ENCODE measurements around the gene GYS1. TPM values are rescaled to one million over a fixed set of nuclear protein-coding genes. Genes with fewer than 3 reads are reported as not detected.
A peak's percentile ranks its signal among the peaks of the same experiment; 100 is the strongest.

The GYS1 gene
- total and polyA plus RNA-seq, 10 of the 15 experiments (the other 5 are each of a cell fraction or from before 2014, with no cell fraction given), result 3.7 to 62.0 (median 37.3) TPM

DNA sequence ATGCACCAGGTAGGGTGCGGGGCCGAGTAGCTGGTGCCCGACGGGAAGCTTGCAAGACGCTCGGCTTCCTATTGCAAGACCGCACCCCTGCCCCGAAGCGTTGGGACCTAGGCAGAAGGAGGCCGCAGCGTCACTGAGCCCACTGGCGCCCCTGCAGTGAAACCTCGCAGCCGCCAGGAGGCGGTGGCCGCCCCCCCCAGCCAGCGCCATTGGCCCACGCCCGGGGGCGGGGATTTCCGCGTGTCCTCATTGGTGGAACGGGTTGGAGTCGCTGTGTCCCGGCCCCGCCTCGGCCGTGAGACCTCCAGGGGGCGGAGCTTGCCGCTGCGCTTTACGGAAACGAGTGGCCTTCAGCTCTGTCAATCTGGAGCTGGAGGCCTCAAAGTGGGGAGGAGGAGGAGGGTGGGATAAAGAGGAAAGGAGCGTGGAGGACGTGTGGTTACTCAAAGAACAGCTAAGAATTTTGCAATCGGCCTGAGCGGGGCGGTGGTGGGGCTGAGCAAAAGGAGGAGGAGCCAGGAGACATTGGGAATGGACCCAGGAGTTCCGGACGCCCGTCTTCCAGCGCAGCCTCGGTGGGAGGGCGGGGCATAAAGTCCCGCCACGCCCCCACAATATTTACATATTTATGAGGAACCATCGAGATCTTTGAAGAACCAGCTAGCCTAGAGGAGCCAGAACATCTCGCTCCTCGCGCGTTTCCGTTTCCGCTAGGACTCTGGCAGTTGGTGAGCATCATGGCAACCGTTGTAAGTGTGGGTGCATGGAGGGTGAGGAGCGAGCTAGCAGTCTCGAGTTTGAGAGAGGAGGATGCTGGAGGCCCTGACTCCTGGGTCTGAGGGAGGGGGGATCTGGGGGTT lies at the start of gene GYS1, which contains the start of gene RUVBL2 (continued):
- TF ChIP-seq MLLT1 (IDR thresholded peaks at IDR 0.05) (peak; percentile 66; the same call in 1 of the 2 replicates), WRNIP1 (IDR thresholded peaks at IDR 0.05; ENCODE audit: borderline replicate concordance, low read depth, low read length) (0 out of 2 replicates have a peak, but pooled peaks have one; percentile 26), SREBF2 (IDR thresholded peaks at IDR 0.05; ENCODE audit: low read length) (peak; percentile 34; the same call in 1 of the 2 replicates), RAD51 (IDR thresholded peaks at IDR 0.05) (no peak), ATF7 (IDR thresholded peaks at IDR 0.05; ENCODE audit: low read depth) (peak; percentile 86), MYC (IDR thresholded peaks at IDR 0.05; ENCODE audit: insufficient read depth, insufficient read length, insufficient replicate concordance, low read length, severe bottlenecking) (no peak), STAT3 (IDR thresholded peaks at IDR 0.05; ENCODE audit: low read depth, low read length) (no peak), ZNF274 (IDR thresholded peaks at IDR 0.05; ENCODE audit: insufficient read depth, insufficient read length) (no peak), CREB1 (IDR thresholded peaks at IDR 0.05; ENCODE audit: low read depth) (peak; percentile 80), GABPA (IDR thresholded peaks at IDR 0.05; ENCODE audit: low read depth) (peak; percentile 97), PRDM15 (CRISPR knock-in tag; IDR thresholded peaks at IDR 0.05) (no peak), SMARCA5 (IDR thresholded peaks at IDR 0.05) (peak; percentile 85; the same call in 1 of the 2 replicates), SMC3 (IDR thresholded peaks at IDR 0.05; ENCODE audit: borderline replicate concordance, low read length) (peak; percentile 28; the same call in 1 of the 2 replicates), PML (IDR thresholded peaks at IDR 0.05; ENCODE audit: low read length) (peak; percentile 67), ZZZ3 (IDR thresholded peaks at IDR 0.05; ENCODE audit: control insufficient read depth, insufficient read length, low read depth) (no peak)
- TF ChIP-seq, protein P1, sequence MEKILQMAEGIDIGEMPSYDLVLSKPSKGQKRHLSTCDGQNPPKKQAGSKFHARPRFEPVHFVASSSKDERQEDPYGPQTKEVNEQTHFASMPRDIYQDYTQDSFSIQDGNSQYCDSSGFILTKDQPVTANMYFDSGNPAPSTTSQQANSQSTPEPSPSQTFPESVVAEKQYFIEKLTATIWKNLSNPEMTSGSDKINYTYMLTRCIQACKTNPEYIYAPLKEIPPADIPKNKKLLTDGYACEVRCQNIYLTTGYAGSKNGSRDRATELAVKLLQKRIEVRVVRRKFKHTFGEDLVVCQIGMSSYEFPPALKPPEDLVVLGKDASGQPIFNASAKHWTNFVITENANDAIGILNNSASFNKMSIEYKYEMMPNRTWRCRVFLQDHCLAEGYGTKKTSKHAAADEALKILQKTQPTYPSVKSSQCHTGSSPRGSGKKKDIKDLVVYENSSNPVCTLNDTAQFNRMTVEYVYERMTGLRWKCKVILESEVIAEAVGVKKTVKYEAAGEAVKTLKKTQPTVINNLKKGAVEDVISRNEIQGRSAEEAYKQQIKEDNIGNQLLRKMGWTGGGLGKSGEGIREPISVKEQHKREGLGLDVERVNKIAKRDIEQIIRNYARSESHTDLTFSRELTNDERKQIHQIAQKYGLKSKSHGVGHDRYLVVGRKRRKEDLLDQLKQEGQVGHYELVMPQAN (conservative IDR thresholded peaks at IDR 0.05), result 0 out of 2 replicates have a peak, but pooled peaks have one; percentile 31
- TF ChIP-seq, protein P2, sequence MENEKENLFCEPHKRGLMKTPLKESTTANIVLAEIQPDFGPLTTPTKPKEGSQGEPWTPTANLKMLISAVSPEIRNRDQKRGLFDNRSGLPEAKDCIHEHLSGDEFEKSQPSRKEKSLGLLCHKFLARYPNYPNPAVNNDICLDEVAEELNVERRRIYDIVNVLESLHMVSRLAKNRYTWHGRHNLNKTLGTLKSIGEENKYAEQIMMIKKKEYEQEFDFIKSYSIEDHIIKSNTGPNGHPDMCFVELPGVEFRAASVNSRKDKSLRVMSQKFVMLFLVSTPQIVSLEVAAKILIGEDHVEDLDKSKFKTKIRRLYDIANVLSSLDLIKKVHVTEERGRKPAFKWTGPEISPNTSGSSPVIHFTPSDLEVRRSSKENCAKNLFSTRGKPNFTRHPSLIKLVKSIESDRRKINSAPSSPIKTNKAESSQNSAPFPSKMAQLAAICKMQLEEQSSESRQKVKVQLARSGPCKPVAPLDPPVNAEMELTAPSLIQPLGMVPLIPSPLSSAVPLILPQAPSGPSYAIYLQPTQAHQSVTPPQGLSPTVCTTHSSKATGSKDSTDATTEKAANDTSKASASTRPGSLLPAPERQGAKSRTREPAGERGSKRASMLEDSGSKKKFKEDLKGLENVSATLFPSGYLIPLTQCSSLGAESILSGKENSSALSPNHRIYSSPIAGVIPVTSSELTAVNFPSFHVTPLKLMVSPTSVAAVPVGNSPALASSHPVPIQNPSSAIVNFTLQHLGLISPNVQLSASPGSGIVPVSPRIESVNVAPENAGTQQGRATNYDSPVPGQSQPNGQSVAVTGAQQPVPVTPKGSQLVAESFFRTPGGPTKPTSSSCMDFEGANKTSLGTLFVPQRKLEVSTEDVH (IDR thresholded peaks at IDR 0.05; ENCODE audit: low read depth, partially characterized antibody), result peak; percentile 38
- TF ChIP-seq, protein P3, sequence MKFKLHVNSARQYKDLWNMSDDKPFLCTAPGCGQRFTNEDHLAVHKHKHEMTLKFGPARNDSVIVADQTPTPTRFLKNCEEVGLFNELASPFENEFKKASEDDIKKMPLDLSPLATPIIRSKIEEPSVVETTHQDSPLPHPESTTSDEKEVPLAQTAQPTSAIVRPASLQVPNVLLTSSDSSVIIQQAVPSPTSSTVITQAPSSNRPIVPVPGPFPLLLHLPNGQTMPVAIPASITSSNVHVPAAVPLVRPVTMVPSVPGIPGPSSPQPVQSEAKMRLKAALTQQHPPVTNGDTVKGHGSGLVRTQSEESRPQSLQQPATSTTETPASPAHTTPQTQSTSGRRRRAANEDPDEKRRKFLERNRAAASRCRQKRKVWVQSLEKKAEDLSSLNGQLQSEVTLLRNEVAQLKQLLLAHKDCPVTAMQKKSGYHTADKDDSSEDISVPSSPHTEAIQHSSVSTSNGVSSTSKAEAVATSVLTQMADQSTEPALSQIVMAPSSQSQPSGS (IDR thresholded peaks at IDR 0.05; ENCODE audit: low read length), result no peak

Measured in GM12878 (cell line).